Neutrophil (primary cell): ENCODE results near the gene NDST4.
"Not testable (repeated sequence)": the region's sequence is repeated elsewhere in the genome, so short reads cannot be mapped to it uniquely, and the experiment has no call there.

Experiments
- H3K27ac ChIP-seq: fragments of 200-600 bp; sonication (generic); 2 replicates; pipeline ENCODE4 v1.5.1; 2016; ENCODE audit warnings: mild to moderate bottlenecking, moderate library complexity
- H3K27me3 ChIP-seq: fragments of 200-600 bp; sonication (generic); 2 replicates; pipeline ENCODE4 v1.6.0; 2016; ENCODE audit warnings: mild to moderate bottlenecking
- H3K36me3 ChIP-seq: fragments of 200-600 bp; sonication (generic); 2 replicates; pipeline ENCODE4 v1.5.1; 2017
- H3K4me1 ChIP-seq, 2 experiments: fragments of 200-600 bp in 1 of 2; sonication (generic) in 1 of 2; 1 replicate in 1 of 2; 2 replicates in 1 of 2; pipeline versions ENCODE4 v1.5.1 to v1.6.1; 2013 to 2016; ENCODE audit warnings: low read depth in 1 of 2, low read length in 1 of 2, mild to moderate bottlenecking in 1 of 2, moderate library complexity in 1 of 2; ENCODE audit not compliant: control insufficient read depth in 1 of 2, insufficient read depth in 1 of 2
- H3K4me3 ChIP-seq, 2 experiments: fragments of 200-600 bp in 1 of 2; sonication (generic) in 1 of 2; 1 replicate in 1 of 2; 2 replicates in 1 of 2; pipeline ENCODE4 v1.5.1; 2013 to 2016; ENCODE audit warnings: low read depth in 1 of 2, low read length in 1 of 2, mild to moderate bottlenecking in 1 of 2, moderate library complexity in 1 of 2
- H3K9me3 ChIP-seq: fragments of 200-600 bp; sonication (generic); 2 replicates; pipeline ENCODE4 v1.5.1; 2016
- CTCF ChIP-seq: fragments of 200-600 bp; sonication (generic); IDR thresholded peaks from 2 replicates; pipeline ENCODE4 v1.5.1; 2016; ENCODE audit warnings: antibody characterized with exemption

NDST4 gene

GRCh38 chr4:114999880-115000279 is 113.5 kb downstream of the NDST4 start:
- Histone ChIP-seq H3K27ac (no peak overlapping the region), H3K36me3 (no peaks in the 10 kb centered on the region), H3K9me3 (no peaks in the 10 kb centered on the region), H3K4me3 (no peak overlapping the region), H3K27me3 (no peaks in the 10 kb centered on the region), H3K4me1 (no peaks in the 10 kb centered on the region)
- TF ChIP-seq CTCF, result no peak

GRCh38 chr4:114998316-114998715 is 115.1 kb downstream of the NDST4 start:
- TF ChIP-seq CTCF, result no peak
- no peak overlapping the region for H3K27ac ChIP-seq
- no peaks in the 10 kb centered on the region for H3K27me3 ChIP-seq
- no peaks in the 10 kb centered on the region for H3K9me3 ChIP-seq
- no peak overlapping the region for H3K4me3 ChIP-seq
- H3K4me1 ChIP-seq, result no peaks in the 10 kb centered on the region
- H3K36me3 ChIP-seq, result no peaks in the 10 kb centered on the region

GRCh38 chr4:114997576-114998247 is 115.7 kb downstream of the NDST4 start:
- no peaks in the 10 kb centered on the region for H3K27me3 ChIP-seq
- no peaks in the 10 kb centered on the region for H3K4me1 ChIP-seq
- no peak overlapping the region for H3K4me3 ChIP-seq
- H3K9me3 ChIP-seq, result no peaks in the 10 kb centered on the region
- no peak overlapping the region for H3K27ac ChIP-seq
- no peak for TF ChIP-seq CTCF
- H3K36me3 ChIP-seq, result no peaks in the 10 kb centered on the region

GRCh38 chr4:114986133-114986532 is 127.3 kb downstream of the NDST4 start:
- TF ChIP-seq CTCF, result no peak

GRCh38 chr4:114980932-114981708 is 132.3 kb downstream of the NDST4 start:
- Histone ChIP-seq H3K4me3 (no peak overlapping the region), H3K36me3 (no peaks in the 10 kb centered on the region), H3K4me1 (no peaks in the 10 kb centered on the region), H3K9me3 (no peaks in the 10 kb centered on the region), H3K27ac (no peak overlapping the region), H3K27me3 (no peaks in the 10 kb centered on the region)
- TF ChIP-seq CTCF, result no peak

More at GRCh38 chr4:114986133-114986532, 127.3 kb downstream of the NDST4 start:
- Histone ChIP-seq H3K4me1 (no peaks in the 10 kb centered on the region), H3K27ac (no peak overlapping the region), H3K36me3 (no peaks in the 10 kb centered on the region), H3K27me3 (no peaks in the 10 kb centered on the region), H3K9me3 (no peaks in the 10 kb centered on the region), H3K4me3 (no peak overlapping the region)

GRCh38 chr4:114980399-114980798 is 133.0 kb downstream of the NDST4 start:
- not testable (repeated sequence) for H3K4me1 ChIP-seq, H3K27ac ChIP-seq, H3K9me3 ChIP-seq, H3K4me3 ChIP-seq, H3K27me3 ChIP-seq, H3K36me3 ChIP-seq
